HG03135 (cell line): ENCODE measurements around the gene MUC5AC.
"Not testable (repeated sequence)": the region's sequence is repeated elsewhere in the genome, so short reads cannot be mapped to it uniquely, and the experiment has no call there.

ENCODE experiments used
- ATAC-seq: cut with Tn5 transposase; IDR thresholded peaks from one replicate; pipeline ENCODE4 v1.9.1; 2021; ENCODE audit warnings: mild to moderate bottlenecking, moderate library complexity; ENCODE audit not compliant: unreplicated experiment

Gene MUC5AC

GRCh38 chr11:1248951-1249350 is 91.2 kb downstream of the MUC5AC start:
- not testable (repeated sequence) for ATAC-seq

- not testable (repeated sequence) for ATAC-seq
Measured at GRCh38 chr11:1250411-1250810, 92.7 kb downstream of the MUC5AC start.
